ENCODE results near the gene TLE5.

Gene TLE5

GRCh38 chr19:3062165-3063105, at the start of gene TLE5:
Gene TLE5 (minus strand): TSS chr19:3062495. CDS start chr19:3062200, 295 bp downstream.
- peak; percentile 65 for DNase-seq

- DNase-seq = no peak
Measured at GRCh38 chr19:3111586-3112247, 49.4 kb upstream of the TLE5 start.

- DNase-seq = no peak
Measured at GRCh38 chr19:3110126-3110825, 48.0 kb upstream of the TLE5 start.

- DNase-seq = no peak
Measured at GRCh38 chr19:3109491-3109890, 47.2 kb upstream of the TLE5 start.

GRCh38 chr19:3108775-3109174, 46.5 kb upstream of the TLE5 start:
- peak; percentile 71 for DNase-seq

- no peak for DNase-seq
Measured at GRCh38 chr19:3107658-3108057, 45.4 kb upstream of the TLE5 start.

- no peak for DNase-seq
Measured at GRCh38 chr19:3106509-3107141, 44.3 kb upstream of the TLE5 start.

GRCh38 chr19:3105641-3106508, 43.6 kb upstream of the TLE5 start:
- DNase-seq = no peak

GRCh38 chr19:3104708-3104983, 42.4 kb upstream of the TLE5 start:
- no peak for DNase-seq

- no peak for DNase-seq
Measured at GRCh38 chr19:3102239-3103140, 40.2 kb upstream of the TLE5 start.

GRCh38 chr19:3100747-3101730, 38.7 kb upstream of the TLE5 start:
- DNase-seq = no peak

- no peak for DNase-seq
Measured at GRCh38 chr19:3100331-3100730, 38.0 kb upstream of the TLE5 start.

- DNase-seq = no peak
Measured at GRCh38 chr19:3099347-3100145, 37.3 kb upstream of the TLE5 start.

- no peak for DNase-seq
Measured at GRCh38 chr19:3098515-3099346, 36.4 kb upstream of the TLE5 start.

GRCh38 chr19:3098141-3098514, 35.8 kb upstream of the TLE5 start:
- no peak for DNase-seq

GRCh38 chr19:3097442-3097871, 35.2 kb upstream of the TLE5 start:
- DNase-seq = no peak

- no peak for DNase-seq
Measured at GRCh38 chr19:3096902-3097326, 34.6 kb upstream of the TLE5 start.

Data from stimulated activated CD4-positive, alpha-beta T cell treated with anti-CD3 and anti-CD28 coated beads, Interleukin-12 subunit alpha, Interleukin-12 subunit beta, amount 100 ng/mL, for 4 hours (primary cell).